Astrocyte of the cerebellum (primary cell): ENCODE data around the gene COL19A1.

Source experiments
- DNase-seq: peaks from one replicate; pipeline ENCODE4 v3.0.0-alpha.2; 2011; ENCODE audit warnings: low read depth
- H3K4me3 ChIP-seq: 2 replicates; pipeline ENCODE4 v1.5.1; 2011; ENCODE audit warnings: mild to moderate bottlenecking, low read depth, low read length, moderate library complexity
- CTCF ChIP-seq: IDR thresholded peaks from 2 replicates; pipeline ENCODE4 v1.5.1; 2012; ENCODE audit warnings: low read length, low read depth, moderate library complexity, mild to moderate bottlenecking; ENCODE audit errors: missing control alignments
- in situ Hi-C: cut with HindIII; loops from 2 replicates; pipeline ENCODE4 v1.10.0; 2017; ENCODE audit warnings: low sequenced_read_pairs

Gene COL19A1

GRCh38 chr6:70216767-70217166 is 350.4 kb downstream of the COL19A1 start:
- TF ChIP-seq CTCF: no peak
- in situ Hi-C loops: no loop called here
- no peak for DNase-seq

DNA sequence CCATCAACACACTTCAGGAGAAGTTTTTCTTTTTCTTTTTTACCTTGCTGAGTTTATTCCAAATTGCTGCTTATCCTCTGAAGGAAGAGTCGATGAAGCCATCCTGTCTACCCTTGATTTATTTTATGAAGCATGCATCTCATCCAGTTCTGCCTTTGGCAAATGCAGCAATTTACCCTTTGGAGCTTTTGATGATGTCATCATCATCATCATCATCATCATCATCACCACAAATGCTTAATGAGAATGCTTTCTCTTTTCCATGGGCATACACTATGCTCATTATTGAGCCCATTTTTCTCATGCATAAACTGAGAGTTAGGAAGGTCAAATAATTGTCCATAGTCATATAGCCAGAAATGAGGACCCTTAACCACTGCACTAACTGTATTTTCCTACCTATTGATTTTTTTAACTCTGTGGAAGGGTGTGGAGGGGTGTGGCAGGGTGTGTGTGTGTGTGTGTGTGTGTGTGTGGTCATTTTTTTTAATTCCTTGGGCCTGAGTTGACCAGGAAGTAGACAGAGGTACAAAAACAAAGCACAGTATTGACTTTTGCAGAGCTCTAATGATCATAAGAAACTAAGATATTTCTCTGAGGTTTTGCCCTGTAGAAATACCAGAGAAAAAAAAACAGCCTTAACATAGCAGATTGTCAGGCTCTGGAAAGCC is 353.7 kb downstream of the COL19A1 start:
- no peak for TF ChIP-seq CTCF
- in situ Hi-C loops: no loop called here
- DNase-seq: no peak
- no peak overlapping the region for H3K4me3 ChIP-seq

More at GRCh38 chr6:70216767-70217166, 350.4 kb downstream of the COL19A1 start:
- no peak overlapping the region for H3K4me3 ChIP-seq

- TF ChIP-seq CTCF: peak; percentile 69
These were observed 354.8 kb downstream of the COL19A1 start for GRCh38 chr6:70221025-70221714.

DNA sequence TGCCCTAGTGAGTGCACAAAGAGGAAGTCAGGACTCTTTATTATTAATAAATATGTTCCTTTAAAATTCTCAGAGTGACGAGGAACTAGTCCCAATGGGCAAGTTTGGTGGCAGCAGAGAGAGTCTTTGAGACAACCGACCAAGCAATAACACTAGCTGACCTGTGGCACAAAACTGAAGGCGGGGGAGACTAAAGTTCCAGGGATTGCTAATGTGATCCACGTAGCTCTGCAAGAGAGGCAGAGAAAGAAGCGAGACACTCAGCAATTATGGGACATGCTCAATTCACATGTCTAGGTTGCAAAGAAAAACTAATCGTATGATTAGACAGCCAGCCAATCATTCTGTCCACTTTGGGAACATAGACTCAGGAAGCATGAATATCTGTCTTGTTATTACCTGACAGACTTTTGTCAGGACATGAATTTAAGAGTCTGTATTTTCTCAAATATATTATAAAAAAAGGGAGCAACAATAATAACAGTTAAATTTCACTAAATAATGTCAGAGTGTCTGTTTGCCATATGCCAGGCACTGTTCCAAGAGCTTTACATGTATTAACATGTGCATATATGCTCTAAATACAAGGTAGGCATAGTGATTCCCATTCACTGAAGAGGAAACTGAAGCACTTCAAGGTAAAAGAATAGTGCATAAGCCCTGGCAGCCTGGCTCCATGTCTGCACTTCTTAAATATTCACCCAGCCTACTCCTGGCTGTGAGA is 355.5 kb downstream of the COL19A1 start:
- H3K4me3 ChIP-seq: no peak overlapping the region
- DNase-seq: no peak
- TF ChIP-seq CTCF: no peak
- in situ Hi-C loops: no loop called here

More at GRCh38 chr6:70221025-70221714, 354.8 kb downstream of the COL19A1 start:
- in situ Hi-C loops: no loop called here
- no peak overlapping the region for H3K4me3 ChIP-seq
- peak; percentile 12 for DNase-seq

DNA sequence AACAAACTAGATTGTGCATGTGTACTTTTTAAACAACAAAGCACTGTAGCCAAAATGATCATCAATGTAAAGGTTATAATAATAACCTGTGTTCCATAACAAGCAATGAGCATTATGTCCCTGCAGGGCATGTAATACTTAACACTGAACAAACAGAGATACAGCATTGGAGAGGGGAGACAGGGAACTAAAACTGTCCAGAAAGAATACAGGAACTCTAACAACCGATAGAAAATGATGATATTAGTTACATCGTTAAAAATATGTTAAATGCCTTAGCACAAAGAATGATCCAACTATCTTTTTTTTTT is 356.0 kb downstream of the COL19A1 start:
- DNase-seq: no peak
- no peak for TF ChIP-seq CTCF
- in situ Hi-C loops: no loop called here
- no peak overlapping the region for H3K4me3 ChIP-seq

GRCh38 chr6:70225055-70225454 is 358.7 kb downstream of the COL19A1 start:
- DNase-seq: no peak
- TF ChIP-seq CTCF: no peak
- no peak overlapping the region for H3K4me3 ChIP-seq
- in situ Hi-C loops: no loop called here
